ENCODE data around the gene RO60.
"Not testable (repeated sequence)": the region's sequence is repeated elsewhere in the genome, so short reads cannot be mapped to it uniquely, and the experiment has no call there.

Gene RO60
- 88.5 to 95.0 reads per million in 2 donors for total RNA-seq

- peak; percentile 81 to 99 (median 91) for DNase-seq
Observed at GRCh38 chr1:193059282-193060114, at the start of gene RO60, which contains the start of gene UCHL5. Gene RO60, plus strand, starts transcription at chr1:193059612. Its CDS starts 9,443 bp downstream, at chr1:193069055. Gene UCHL5, minus strand, starts transcription at chr1:193059360. Its CDS starts 100 bp downstream, at chr1:193059260.

GRCh38 chr1:193011406-193011805, 48.0 kb upstream of the RO60 start:
- no peak for DNase-seq

- DNase-seq: no peak
Observed at GRCh38 chr1:193013005-193013404, 46.4 kb upstream of the RO60 start.

GRCh38 chr1:193013707-193014106, 45.7 kb upstream of the RO60 start:
- DNase-seq: no peak

GRCh38 chr1:193014400-193014799, 45.0 kb upstream of the RO60 start:
- no peak for DNase-seq

GRCh38 chr1:193016788-193017187, 42.6 kb upstream of the RO60 start:
- DNase-seq: no peak

GRCh38 chr1:193019442-193020026, 39.9 kb upstream of the RO60 start:
- DNase-seq: peak in 2 of 5 experiments; percentile 23 to 60

GRCh38 chr1:193025218-193025617, 34.2 kb upstream of the RO60 start:
- no peak for DNase-seq

- no peak for DNase-seq
Observed at GRCh38 chr1:193030280-193030679, 29.1 kb upstream of the RO60 start.

GRCh38 chr1:193031431-193031830, 28.0 kb upstream of the RO60 start:
- DNase-seq: peak in 1 of 5 experiments; percentile 36

- not testable (repeated sequence) for DNase-seq
Observed at GRCh38 chr1:193032643-193033427, 26.6 kb upstream of the RO60 start.

GRCh38 chr1:193033610-193034009, 25.8 kb upstream of the RO60 start:
- no peak for DNase-seq

GRCh38 chr1:193036337-193037047, 22.9 kb upstream of the RO60 start:
- no peak for DNase-seq

- DNase-seq: no peak
Observed at GRCh38 chr1:193040011-193040410, 19.4 kb upstream of the RO60 start.

GRCh38 chr1:193042766-193043691, 16.4 kb upstream of the RO60 start:
- peak in 1 of 5 experiments; percentile 12 for DNase-seq

GRCh38 chr1:193048913-193049312, 10.5 kb upstream of the RO60 start:
- not testable (repeated sequence) for DNase-seq

GRCh38 chr1:193054169-193054675, 5.2 kb upstream of the RO60 start:
- DNase-seq: no peak

GRCh38 chr1:193058529-193059281, 707 bp upstream of the RO60 start:
- DNase-seq: peak; percentile 10 to 83 (median 39)

GRCh38 chr1:193060115-193060403, 647 bp downstream of the RO60 start:
- DNase-seq: no peak

- no peak for DNase-seq
Observed at GRCh38 chr1:193060406-193060805, 994 bp downstream of the RO60 start.

GRCh38 chr1:193060938-193061337, 1.5 kb downstream of the RO60 start:
- DNase-seq: peak in 1 of 5 experiments; percentile 43

Data from T-helper 2 cell (primary cell).